CD4-positive, alpha-beta T cell (primary cell): ENCODE data around the gene SYT9. TPM values are rescaled to one million over a fixed set of nuclear protein-coding genes. Genes with fewer than 3 reads are reported as not detected.

Experiments
- ATAC-seq: fragments of 200-7000 bp; cut with Tn5 transposase; one replicate; pipeline ENCODE4 v1.10.0; 2022; ENCODE audit warnings: mild to moderate bottlenecking; ENCODE audit not compliant: poor library complexity
- CTCF ChIA-PET: fragments of 350-600 bp; sonication (Branson Sonifier 250); formaldehyde crosslinking; loops from one replicate; lab custom pipeline; 2021; ENCODE audit warnings: antibody characterized with exemption, inconsistent platforms; lab: Charles Lee
- POLR2A ChIA-PET: fragments of 350-600 bp; sonication (Branson Sonifier 250); formaldehyde crosslinking; loops from one replicate; lab custom pipeline; 2021; ENCODE audit warnings: antibody characterized with exemption, inconsistent platforms; lab: Charles Lee
- DNase-seq, 14 experiments: peaks; one replicate each; pipeline ENCODE4 v3.0.0-alpha.2; 2013 to 2020; ENCODE audit warnings: mixed read lengths in 2 of 14
- H3K27ac ChIP-seq, 2 donors: one replicate each; pipeline versions ENCODE4 v1.5.1 to v1.7.0; 2013; ENCODE audit warnings: low read length in 2 of 2, low read depth in 1 of 2, mild to moderate bottlenecking in 1 of 2
- H3K27me3 ChIP-seq, 2 experiments: 1 replicate in 1 of 2; 2 replicates in 1 of 2; pipeline versions ENCODE4 v1.6.1 to v1.7.0; 2013; ENCODE audit warnings: low read length in 2 of 2, control low read depth in 1 of 2, mild to moderate bottlenecking in 1 of 2, moderate library complexity in 1 of 2; ENCODE audit not compliant: insufficient read depth in 2 of 2, control insufficient read depth in 1 of 2
- H3K36me3 ChIP-seq: one replicate; pipeline ENCODE4 v1.6.1; 2013; ENCODE audit warnings: low read length, control low read depth; ENCODE audit not compliant: insufficient read depth
- H3K4me1 ChIP-seq: one replicate; pipeline ENCODE4 v1.6.1; 2013; ENCODE audit warnings: low read length, control low read depth; ENCODE audit not compliant: insufficient read depth
- H3K4me3 ChIP-seq: one replicate; pipeline ENCODE4 v1.5.1; 2013; ENCODE audit warnings: mild to moderate bottlenecking, low read length, moderate library complexity
- H3K9me3 ChIP-seq, 2 experiments: 1 replicate in 1 of 2; 2 replicates in 1 of 2; pipeline versions ENCODE4 v1.6.1 to v1.7.0; 2013; ENCODE audit warnings: low read length in 2 of 2, mild to moderate bottlenecking in 2 of 2, control low read depth in 1 of 2, moderate library complexity in 1 of 2; ENCODE audit not compliant: control insufficient read depth in 1 of 2, insufficient read depth in 1 of 2
- H3K27ac Mint-ChIP-seq: one replicate; pipeline ENCODE4 v1.8.0; 2020; ENCODE audit warnings: mixed read lengths
- H3K27me3 Mint-ChIP-seq: one replicate; pipeline ENCODE4 v1.8.0; 2021; ENCODE audit warnings: mixed read lengths
- H3K36me3 Mint-ChIP-seq: one replicate; pipeline ENCODE4 v1.8.0; 2021; ENCODE audit warnings: low read depth, mixed read lengths
- H3K4me1 Mint-ChIP-seq: one replicate; pipeline ENCODE4 v1.8.0; 2021; ENCODE audit warnings: low read depth, mixed read lengths
- H3K4me3 Mint-ChIP-seq: one replicate; pipeline ENCODE4 v1.8.0; 2020; ENCODE audit warnings: mild to moderate bottlenecking, mixed read lengths
- H3K9me3 Mint-ChIP-seq: one replicate; pipeline ENCODE4 v1.8.0; 2020; ENCODE audit warnings: mixed read lengths
- CTCF ChIP-seq: fragments of 200-600 bp; IDR thresholded peaks from one replicate; pipeline ENCODE4 v1.8.0; 2022; ENCODE audit warnings: antibody characterized with exemption, mild to moderate bottlenecking
- intact Hi-C, 2 experiments: fragments of 100-400 bp; cut with DNase I in 1 of 2; cut with micrococcal nuclease in 1 of 2; formaldehyde crosslinking; loops; one replicate each; pipeline versions ENCODE4 v1.15.1 to v1.9.0; 2023 to 2025; cut with DNase I, micrococcal nuclease
- total RNA-seq, 174 experiments: library from RNA in 2 of 174; stranded (reverse) in 2 of 174; gene quantifications; one replicate each; pipeline ENCODE4 v1.2.3 and lab custom pipeline; 2021 to 2026

Gene SYT9
- total RNA-seq, 2 experiments from 2014 or later = not detected

GRCh38 chr11:7484131-7484530, 232.4 kb downstream of the SYT9 start:
- CTCF ChIA-PET = no interaction called here
- no peak for TF ChIP-seq CTCF
- intact Hi-C loops = no loop called here
- Mint-ChIP-seq H3K36me3 (no peaks in the 10 kb centered on the region), H3K27ac (no peak overlapping the region), H3K9me3 (no peaks in the 10 kb centered on the region), H3K4me3 (no peak overlapping the region), H3K27me3 (no peaks in the 10 kb centered on the region), H3K4me1 (no peaks in the 10 kb centered on the region)
- H3K4me3 ChIP-seq = no peak overlapping the region
- POLR2A ChIA-PET = no interaction called here
- no peaks in the 10 kb centered on the region for H3K4me1 ChIP-seq
- H3K27me3 ChIP-seq = peaks cover 0 to 2% of the 10 kb centered on the region in 2 experiments
- no peak overlapping the region for H3K27ac ChIP-seq
- H3K9me3 ChIP-seq = no peaks in the 10 kb centered on the region
- DNase-seq (no peak), ATAC-seq (no peak)
- no peaks in the 10 kb centered on the region for H3K36me3 ChIP-seq

- Mint-ChIP-seq H3K36me3 (no peaks in the 10 kb centered on the region), H3K27me3 (no peaks in the 10 kb centered on the region), H3K27ac (no peak overlapping the region), H3K9me3 (no peaks in the 10 kb centered on the region), H3K4me3 (no peak overlapping the region), H3K4me1 (no peaks in the 10 kb centered on the region)
- H3K27me3 ChIP-seq = peaks cover 0 to 2% of the 10 kb centered on the region in 2 experiments
- H3K4me3 ChIP-seq = no peak overlapping the region
- intact Hi-C loops = no loop called here
- ChIA-PET CTCF (no interaction called here), POLR2A (no interaction called here)
- no peaks in the 10 kb centered on the region for H3K4me1 ChIP-seq
- H3K36me3 ChIP-seq = no peaks in the 10 kb centered on the region
- H3K9me3 ChIP-seq = no peaks in the 10 kb centered on the region
- no peak overlapping the region for H3K27ac ChIP-seq
- TF ChIP-seq CTCF = no peak
- DNase-seq (no peak), ATAC-seq (no peak)
Observed at GRCh38 chr11:7484645-7485044, 232.9 kb downstream of the SYT9 start.

GRCh38 chr11:7485186-7486097, 233.7 kb downstream of the SYT9 start, which contains the start of gene OLFML1:
OLFML1 (plus strand) TSS chr11:7485506; CDS start chr11:7485876, 370 bp downstream.
- H3K36me3 ChIP-seq = no peaks in the 10 kb centered on the region
- no peak within 1 kb of the TSS for H3K4me3 Mint-ChIP-seq
- H3K27ac Mint-ChIP-seq = no peak within 1 kb of the TSS
- ChIA-PET POLR2A (no interaction called here), CTCF (interaction anchor here (0.5 kb wide), 1 partner anchor 669 kb away, joined by 5 read pairs; no protein-coding TSS in a partner anchor)
- H3K4me1 ChIP-seq = no peaks in the 10 kb centered on the region
- no peak within 1 kb of the TSS for H3K4me3 ChIP-seq
- H3K27me3 ChIP-seq = peaks cover 0 to 2% of the 10 kb centered on the region in 2 experiments
- intact Hi-C loops = no loop called here
- TF ChIP-seq CTCF = no peak
- no peaks in the 10 kb centered on the region for H3K4me1 Mint-ChIP-seq
- DNase-seq = no peak
- no peak for ATAC-seq
- no peaks in the 10 kb centered on the region for H3K9me3 Mint-ChIP-seq
- H3K27me3 Mint-ChIP-seq = no peaks in the 10 kb centered on the region
- no peaks in the 10 kb centered on the region for H3K9me3 ChIP-seq
- H3K27ac ChIP-seq = no peak within 1 kb of the TSS
- no peaks in the 10 kb centered on the region for H3K36me3 Mint-ChIP-seq
